Cerebellar nuclear complex (tissue), 1 donor: Measurements from ENCODE around the gene ZNF669.

ENCODE experiments used
- DNase-seq, 2 experiments: peaks; one replicate each; lab custom pipeline; 2025; lab: John Stamatoyannopoulos, UW

Gene ZNF669

DNA sequence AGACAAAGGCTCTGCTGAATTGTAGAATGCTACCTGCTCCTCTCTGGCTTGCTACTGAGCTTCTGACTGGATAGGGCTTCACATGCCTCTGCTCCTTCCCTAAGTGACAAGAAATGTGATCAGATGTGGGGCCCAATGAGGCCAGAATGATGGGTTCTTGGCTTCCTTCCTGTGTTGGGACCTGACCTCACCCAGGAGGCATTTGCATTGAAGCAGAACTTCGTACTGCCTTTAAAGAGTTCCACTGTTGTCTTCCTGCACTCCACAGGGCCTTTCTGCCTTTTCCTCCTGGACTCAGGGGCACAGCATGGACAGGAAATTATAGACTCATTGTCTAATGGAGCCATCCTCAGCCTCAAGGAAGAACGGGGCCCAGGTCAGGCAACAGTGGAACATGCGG is 39.9 kb downstream of the ZNF669 start:
- DNase-seq = no peak

DNA sequence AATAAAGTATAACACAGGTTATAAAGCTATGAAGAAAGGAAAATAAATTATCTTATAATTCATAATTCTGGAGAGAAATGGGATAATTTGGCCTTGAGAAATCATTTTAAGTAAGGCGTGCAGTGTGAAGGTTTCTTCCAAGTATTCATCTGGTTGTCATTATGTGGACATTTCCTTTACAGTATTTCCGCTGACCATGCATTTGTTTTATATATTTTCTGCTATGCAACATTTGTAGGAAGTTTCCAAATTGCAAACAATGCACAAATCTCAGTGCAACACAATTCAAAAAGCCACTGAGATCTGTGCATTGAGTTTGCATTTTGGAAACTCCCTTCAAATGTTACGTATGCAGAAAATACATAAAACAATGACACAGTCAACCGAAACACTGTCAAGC is 43.4 kb downstream of the ZNF669 start:
- no peak for DNase-seq

DNA sequence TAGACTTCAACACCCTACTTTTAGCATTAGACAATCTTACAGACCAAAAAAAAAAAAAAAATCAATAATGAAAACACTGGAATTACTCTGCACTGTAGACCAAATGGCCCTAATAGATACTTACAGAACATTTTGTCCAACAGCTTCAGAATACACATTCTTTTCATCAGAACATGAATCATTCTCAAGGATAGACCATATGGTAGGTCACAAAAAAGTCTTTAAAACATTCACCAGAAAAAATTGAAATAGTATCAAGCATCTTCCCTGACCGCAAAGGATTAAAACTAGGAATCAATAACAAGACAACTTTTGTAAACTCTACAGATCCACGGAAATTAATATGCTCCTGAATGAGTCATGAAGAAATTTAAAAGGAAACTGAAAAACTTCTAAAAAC is 48.1 kb downstream of the ZNF669 start:
- no peak for DNase-seq

DNA sequence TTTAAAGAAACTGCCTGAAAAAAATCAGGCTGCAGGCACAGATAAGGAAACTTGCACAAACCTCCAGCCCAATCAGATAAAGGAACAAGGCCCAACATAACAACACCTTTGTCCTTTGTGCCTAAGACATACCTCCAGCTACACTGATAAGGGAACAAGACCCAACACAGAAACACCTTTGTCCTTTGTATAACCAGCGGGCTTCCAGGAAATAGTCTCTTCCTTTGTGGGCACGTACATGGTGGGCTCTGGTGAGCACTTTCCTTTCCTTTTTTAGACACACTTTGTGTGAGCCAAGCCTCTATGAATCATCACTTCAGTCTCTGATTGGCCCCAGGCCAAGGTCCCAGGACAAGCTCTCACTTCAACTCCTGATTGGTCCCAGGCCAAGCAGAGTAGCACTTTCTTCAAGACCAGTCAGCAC is 49.2 kb downstream of the ZNF669 start:
- no peak for DNase-seq
